Stimulated activated CD8-positive, alpha-beta memory T cell treated with anti-CD3 and anti-CD28 coated beads, Interleukin-15, amount 100 ng/mL, for 1 hour (primary cell): Measurements from ENCODE around the gene GMDS.

ENCODE experiments used
- DNase-seq: peaks from one replicate; pipeline ENCODE4 v3.0.0-alpha.2; 2020; ENCODE audit warnings: low read depth

Gene GMDS

GRCh38 chr6:2178125-2178524 is 67.3 kb downstream of the GMDS start:
- no peak for DNase-seq

GRCh38 chr6:2175825-2176224 is 69.6 kb downstream of the GMDS start:
- DNase-seq, result no peak

- no peak for DNase-seq
These were observed 72.0 kb downstream of the GMDS start for GRCh38 chr6:2173203-2173961.

- DNase-seq, result no peak
These were observed 73.7 kb downstream of the GMDS start for GRCh38 chr6:2171728-2172127.

- no peak for DNase-seq
These were observed 76.9 kb downstream of the GMDS start for GRCh38 chr6:2168480-2168879.

GRCh38 chr6:2166717-2167116 is 78.7 kb downstream of the GMDS start:
- DNase-seq, result no peak

- no peak for DNase-seq
These were observed 80.1 kb downstream of the GMDS start for GRCh38 chr6:2165286-2165685.

GRCh38 chr6:2164481-2164880 is 80.9 kb downstream of the GMDS start:
- no peak for DNase-seq

- no peak for DNase-seq
These were observed 83.3 kb downstream of the GMDS start for GRCh38 chr6:2162079-2162445.

- DNase-seq, result no peak
These were observed 86.7 kb downstream of the GMDS start for GRCh38 chr6:2158596-2159271.

- DNase-seq, result no peak
These were observed 87.8 kb downstream of the GMDS start for GRCh38 chr6:2157441-2158127.

- no peak for DNase-seq
These were observed 90.2 kb downstream of the GMDS start for GRCh38 chr6:2155206-2155605.

GRCh38 chr6:2149361-2150006 is 95.9 kb downstream of the GMDS start:
- DNase-seq, result no peak

GRCh38 chr6:2148748-2149147 is 96.7 kb downstream of the GMDS start:
- DNase-seq, result no peak

GRCh38 chr6:2147766-2148448 is 97.5 kb downstream of the GMDS start:
- no peak for DNase-seq

GRCh38 chr6:2147261-2147660 is 98.1 kb downstream of the GMDS start:
- no peak for DNase-seq

- no peak for DNase-seq
These were observed 101.2 kb downstream of the GMDS start for GRCh38 chr6:2144210-2144609.

GRCh38 chr6:2141644-2142290 is 103.6 kb downstream of the GMDS start:
- no peak for DNase-seq

- DNase-seq, result no peak
These were observed 104.8 kb downstream of the GMDS start for GRCh38 chr6:2140438-2141128.

GRCh38 chr6:2135401-2135800 is 110.0 kb downstream of the GMDS start:
- DNase-seq, result no peak

- DNase-seq, result no peak
These were observed 110.9 kb downstream of the GMDS start for GRCh38 chr6:2134554-2134953.
